ENCODE results near the gene CAPZB.

The CAPZB gene

GRCh38 chr1:19385869-19386591 is 99.3 kb downstream of the CAPZB start:
- DNase-seq (ENCODE audit: low read depth in 2 of 2), result no peak

GRCh38 chr1:19385221-19385620 is 100.1 kb downstream of the CAPZB start:
- no peak for DNase-seq (ENCODE audit: low read depth in 2 of 2)

- no peak for DNase-seq (ENCODE audit: low read depth in 2 of 2)
These were observed 100.6 kb downstream of the CAPZB start for GRCh38 chr1:19384772-19385187.

DNA sequence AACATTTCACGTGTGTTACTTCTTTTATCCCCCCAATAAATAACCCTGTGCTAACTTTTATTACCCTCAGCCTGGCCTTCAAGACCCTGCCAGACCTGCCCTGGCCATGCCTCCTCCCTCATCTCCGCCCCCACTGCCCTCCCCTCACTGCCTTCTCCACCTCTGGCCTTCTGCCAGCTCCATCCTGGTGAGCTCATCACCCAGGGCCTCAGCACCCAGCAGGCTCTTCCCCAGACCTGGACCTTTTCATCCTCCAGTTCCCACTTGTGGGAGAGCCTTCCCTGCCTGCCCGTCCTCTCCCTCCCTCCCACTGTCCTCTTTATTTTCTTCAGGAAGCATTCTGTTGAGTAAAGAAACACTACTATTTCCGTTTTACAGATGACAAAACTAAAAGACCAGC is 101.2 kb downstream of the CAPZB start:
- DNase-seq (ENCODE audit: low read depth in 2 of 2), result no peak

DNA sequence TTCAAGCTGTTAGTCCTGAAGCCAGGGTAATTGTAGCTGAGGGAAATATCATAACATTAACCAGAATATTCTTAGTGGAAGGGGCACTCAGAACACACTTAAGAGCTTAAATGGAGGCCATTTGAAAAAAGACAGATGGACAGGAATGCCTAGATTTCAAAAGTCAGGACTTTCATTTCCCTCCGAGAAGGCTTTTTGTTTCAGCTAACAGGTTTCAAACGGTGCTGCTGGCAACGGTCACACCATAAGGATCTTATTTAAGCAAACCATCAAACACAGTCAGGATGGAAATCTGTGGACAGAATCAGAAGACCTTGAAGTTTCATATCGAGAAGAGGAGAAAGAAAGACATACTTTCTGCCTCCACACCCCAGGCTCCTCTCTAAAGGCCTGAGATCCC is 103.1 kb downstream of the CAPZB start:
- DNase-seq (ENCODE audit: low read depth in 2 of 2), result no peak

DNA sequence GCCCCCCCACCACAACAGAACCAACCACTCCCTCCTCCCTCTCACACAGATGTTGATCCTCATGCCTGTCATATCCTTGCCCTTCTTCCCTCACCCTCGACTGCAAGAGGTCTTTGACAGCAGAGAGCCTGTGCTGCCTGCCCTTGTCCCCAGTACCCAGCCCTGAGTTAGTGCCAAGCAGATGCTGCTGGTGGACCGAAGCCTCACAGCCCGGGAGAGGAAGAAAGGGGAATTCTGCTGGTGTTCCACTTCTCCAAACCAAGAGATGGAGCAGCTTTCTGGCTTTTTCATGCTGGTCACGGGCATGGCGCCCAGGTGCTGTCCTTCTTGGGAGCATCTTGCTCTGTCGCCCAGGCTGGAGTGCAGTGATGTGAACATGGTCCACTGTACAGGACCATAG is 104.1 kb downstream of the CAPZB start:
- no peak for DNase-seq (ENCODE audit: low read depth in 2 of 2)

GRCh38 chr1:19377812-19378718 is 107.3 kb downstream of the CAPZB start:
- no peak for DNase-seq (ENCODE audit: low read depth in 2 of 2)

DNA sequence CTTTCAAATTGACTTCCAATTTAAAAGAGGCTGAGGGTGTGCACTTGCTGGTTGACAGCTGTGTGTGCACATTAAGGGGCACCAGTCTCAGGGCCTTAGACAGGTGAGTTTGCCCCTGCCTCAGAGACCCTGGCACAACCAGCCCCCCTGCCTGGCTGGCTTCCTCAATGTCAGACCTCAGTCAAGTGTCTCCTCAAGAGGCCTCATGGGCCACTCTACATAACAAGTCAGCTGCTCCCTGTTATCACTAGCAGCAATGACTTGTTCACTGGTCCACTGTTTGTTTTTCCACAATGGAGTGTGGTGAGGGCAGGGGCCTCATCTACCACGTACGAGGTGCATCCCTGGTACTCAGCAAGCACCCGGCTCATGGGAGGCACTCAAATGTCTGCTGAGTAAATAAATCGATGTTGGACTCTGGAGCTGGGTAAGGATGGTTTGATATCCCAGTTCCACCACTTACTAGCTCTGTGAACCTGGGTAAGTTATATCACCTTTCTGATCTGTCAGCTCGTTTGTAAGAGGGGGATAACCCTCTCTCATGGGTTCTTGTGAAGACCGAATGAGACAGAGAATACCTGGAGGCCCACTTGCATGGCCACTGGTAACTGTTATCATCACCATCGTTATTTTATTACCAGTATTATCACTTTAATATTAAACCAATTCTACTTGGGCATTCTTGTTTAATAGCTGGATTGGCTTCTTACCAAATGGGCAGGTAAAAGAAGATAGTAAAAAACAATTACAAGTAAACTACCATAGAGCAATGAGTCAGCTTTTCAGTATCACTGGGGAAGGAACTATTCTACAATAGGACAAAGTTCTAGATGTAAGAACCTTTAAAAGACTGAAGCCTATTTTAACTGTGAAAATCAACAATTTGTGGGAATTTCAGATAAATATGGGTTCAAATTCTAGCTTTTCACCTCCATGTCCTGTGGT is 108.6 kb downstream of the CAPZB start:
- DNase-seq (ENCODE audit: low read depth in 2 of 2), result no peak

DNA sequence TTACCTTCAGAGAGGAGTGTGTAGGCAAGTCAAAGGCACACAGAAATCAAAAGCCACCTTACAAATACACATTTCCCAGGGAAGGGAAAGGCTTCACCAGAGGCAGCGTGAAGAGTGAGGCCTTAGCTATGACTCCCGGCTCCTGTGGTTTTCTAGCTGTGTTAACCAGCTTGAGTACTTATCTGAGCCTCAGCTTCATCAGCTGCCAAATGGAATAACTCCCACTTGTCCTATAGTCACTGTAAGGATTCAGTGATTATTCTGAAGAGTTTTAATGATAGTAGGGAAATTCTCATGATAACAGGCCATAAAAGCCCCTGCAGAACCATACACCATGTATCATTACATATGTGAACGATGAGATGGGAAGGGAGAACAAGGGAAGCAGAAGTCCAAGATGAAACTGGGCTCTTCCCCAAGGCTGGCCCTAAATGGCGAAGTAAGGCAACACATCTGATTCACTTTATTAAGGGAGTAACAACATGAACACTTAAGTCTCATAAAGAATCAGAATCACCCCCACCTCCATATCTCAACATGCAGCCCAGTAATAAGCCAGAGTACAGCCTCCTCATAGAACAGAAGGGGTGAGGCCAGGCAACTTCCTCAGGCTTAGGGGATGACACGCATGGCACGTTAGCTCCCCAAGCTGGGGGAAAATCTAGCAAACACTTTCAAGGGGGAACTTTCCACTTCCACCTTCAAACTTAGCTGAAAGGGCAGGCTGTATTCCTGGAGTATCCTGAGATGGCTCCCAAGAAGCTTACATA is 109.5 kb downstream of the CAPZB start:
- DNase-seq (ENCODE audit: low read depth in 2 of 2), result no peak

GRCh38 chr1:19374926-19375325 is 110.4 kb downstream of the CAPZB start:
- no peak for DNase-seq (ENCODE audit: low read depth in 2 of 2)

GRCh38 chr1:19374083-19374801 is 111.1 kb downstream of the CAPZB start:
- DNase-seq (ENCODE audit: low read depth in 2 of 2), result no peak

- no peak for DNase-seq (ENCODE audit: low read depth in 2 of 2)
These were observed 111.9 kb downstream of the CAPZB start for GRCh38 chr1:19373211-19374082.

DNA sequence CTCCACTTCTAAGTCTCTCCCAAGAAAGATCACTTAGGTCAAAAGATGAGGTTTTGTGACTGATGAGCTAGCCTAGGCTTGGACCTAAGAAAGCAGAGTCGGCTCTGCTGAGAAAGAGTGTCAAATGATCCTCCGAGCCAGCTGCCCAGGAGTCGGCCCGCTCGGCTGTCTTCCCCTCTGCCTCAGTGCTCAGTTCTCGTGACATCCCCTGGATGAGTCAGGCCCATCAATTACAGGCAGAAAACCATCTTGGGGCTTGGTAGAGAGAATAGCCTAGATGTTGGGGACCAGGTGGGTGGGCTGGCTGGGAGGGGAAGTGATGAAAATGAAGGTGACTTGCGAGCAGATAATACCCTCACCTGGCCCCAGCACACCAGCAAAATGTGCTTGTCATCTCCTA is 112.7 kb downstream of the CAPZB start:
- no peak for DNase-seq (ENCODE audit: low read depth in 2 of 2)

GRCh38 chr1:19372136-19372514 is 113.2 kb downstream of the CAPZB start:
- no peak for DNase-seq (ENCODE audit: low read depth in 2 of 2)

GRCh38 chr1:19371226-19372135 is 113.9 kb downstream of the CAPZB start:
- DNase-seq (ENCODE audit: low read depth in 2 of 2), result no peak

DNA sequence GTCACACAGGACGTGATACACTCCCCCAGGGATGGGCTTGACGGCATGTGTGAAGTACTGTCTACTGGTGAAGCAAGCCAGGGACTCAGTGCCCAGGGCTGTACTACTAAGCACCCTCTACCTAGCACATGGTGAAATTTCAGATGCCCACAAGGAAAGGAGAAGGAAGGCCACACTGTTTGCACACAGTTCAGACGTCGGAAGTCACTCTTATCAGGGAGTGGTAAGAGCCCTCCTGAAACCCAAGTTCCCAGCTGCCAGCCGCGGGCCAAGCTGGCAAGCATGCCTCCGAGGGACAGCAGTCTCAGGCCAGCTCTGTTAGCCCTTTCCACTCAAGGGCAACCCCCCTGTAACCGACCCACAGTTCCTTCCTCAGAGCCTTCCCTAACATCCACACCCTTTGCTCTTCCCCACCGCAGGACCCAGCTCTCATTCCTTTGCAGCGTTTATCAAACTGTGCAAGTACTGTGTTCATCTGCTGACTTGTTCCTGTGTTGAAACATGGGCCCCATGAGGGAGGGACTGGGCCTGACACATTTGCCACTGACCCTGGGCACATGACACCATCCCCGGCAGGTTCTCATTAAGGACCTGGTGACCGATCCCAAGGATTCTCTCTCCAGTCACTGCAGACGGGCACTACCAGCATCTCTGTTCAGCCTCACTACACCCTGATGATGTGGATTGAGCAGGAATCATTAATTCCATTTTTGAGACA is 114.7 kb downstream of the CAPZB start:
- DNase-seq (ENCODE audit: low read depth in 2 of 2), result no peak

DNA sequence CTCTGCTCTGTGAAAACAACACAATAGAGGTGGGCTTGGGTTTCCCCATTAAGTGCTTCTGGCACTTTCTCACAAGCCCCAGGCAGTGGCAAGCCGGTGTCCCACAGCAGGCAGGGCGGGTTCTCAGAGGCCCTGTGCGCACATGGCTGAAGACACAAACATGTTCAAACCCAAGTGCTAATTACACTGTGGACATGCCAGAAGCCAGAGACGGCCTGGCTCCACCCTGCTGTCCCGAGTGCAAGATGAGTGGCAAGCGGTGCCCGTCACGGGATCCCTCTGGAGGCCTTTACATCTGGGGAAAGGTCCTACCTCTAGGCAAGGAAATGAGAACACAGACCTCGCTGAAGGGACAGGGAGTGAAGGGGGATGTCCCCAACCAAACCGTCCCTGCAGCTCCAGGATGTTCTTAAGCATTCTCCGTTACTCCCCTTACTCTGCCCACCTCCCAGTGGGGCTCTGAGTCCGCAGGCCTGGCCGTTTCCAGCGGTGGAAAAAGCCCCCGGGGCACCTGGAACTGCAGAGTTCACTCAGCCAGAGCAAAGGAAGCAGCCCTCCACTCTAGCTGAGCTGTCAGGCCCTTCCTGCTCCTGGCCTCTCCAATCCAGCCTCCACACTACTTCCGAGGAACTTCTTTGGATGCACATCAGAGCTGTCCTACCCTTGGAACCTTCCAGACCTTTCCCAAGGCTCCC is 115.8 kb downstream of the CAPZB start:
- DNase-seq (ENCODE audit: low read depth in 2 of 2), result no peak
